Activated T-cell treated with anti-CD3 and anti-CD28 coated beads for 1 hour (primary cell): ENCODE results near the gene GRK5.
"Not testable (repeated sequence)": the region's sequence is repeated elsewhere in the genome, so short reads cannot be mapped to it uniquely, and the experiment has no call there.

ENCODE experiments used
- DNase-seq: peaks from one replicate; pipeline ENCODE4 v3.0.0-alpha.2; 2020; ENCODE audit warnings: low read depth

Gene GRK5

GRCh38 chr10:119460369-119461195, 253.2 kb downstream of the GRK5 start:
- no peak for DNase-seq

DNA sequence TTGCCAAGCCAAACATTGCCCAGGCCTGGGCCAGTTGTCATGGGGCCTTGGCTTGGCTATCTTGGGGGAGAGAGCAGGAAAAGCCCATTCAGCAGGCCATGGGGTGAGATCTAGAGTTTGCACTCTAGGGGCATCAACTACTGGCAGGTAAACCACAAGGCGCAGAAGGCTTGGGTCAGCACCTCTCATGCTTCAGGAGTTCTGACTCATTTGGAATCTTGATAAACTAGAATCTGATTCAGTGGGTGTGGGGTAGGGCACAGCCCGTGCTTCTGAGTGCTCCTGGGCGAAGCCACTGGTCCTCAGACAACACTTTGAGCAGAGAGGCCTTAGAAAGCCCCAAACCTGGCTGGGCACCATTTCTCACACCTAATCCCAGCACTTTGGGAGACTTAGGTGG, 254.0 kb downstream of the GRK5 start:
- DNase-seq = no peak

DNA sequence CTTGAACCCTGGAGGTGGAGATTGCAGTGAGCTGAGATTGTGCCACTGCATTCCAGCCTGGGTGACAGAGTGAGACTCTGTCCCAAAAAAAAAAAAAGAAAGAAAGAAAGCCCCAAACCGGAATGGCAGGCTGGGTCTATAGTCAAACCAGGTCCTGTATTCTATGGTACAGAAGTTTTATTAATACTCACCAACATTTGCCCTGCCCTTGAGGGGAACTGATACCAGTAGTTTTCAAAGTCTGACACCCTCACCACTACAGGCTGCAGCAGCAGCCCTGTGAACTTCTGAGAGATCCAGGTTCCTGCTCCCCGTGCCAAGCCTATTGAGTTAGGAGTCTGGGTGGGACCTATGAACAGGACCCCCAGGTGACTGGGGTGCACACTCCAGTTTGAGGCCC, 254.6 kb downstream of the GRK5 start:
- DNase-seq = no peak

DNA sequence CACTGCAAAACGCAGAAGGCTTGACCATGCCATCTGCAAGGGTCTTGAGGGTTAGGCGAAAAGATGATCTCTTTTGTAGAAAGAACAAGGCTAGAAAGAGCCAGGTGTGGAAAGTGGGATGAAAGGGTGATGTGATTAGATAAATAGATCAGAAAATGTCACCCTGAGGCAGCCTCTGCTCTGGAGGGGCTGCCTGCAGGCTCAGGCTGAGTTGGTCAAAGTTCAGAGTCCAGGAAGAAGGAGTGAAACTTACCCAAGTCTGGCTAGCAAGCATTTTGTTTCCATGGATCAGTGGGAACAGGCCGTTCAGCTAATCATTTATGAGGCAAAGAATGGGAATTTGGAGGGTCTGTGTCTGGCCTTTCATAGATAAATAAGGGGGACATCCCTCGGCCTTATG, 255.4 kb downstream of the GRK5 start:
- no peak for DNase-seq

DNA sequence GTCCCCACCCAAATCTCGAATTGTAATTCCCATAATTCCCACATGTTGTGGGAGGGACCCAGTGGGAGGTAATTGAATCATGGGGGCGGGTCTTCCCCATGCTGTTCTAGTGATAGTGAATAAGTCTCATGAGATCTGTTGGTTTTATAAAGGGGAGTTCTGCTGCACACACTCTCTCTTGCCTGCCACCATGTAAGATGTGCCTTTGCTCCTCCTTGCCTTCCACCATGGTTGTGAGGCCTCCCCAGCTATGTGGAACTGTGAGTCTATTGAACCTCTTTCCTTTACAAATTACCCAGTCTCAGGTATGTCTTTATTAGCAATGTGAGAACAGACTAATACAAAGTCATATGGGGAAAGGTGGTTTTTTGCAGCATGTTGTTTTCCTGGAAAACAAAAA, 255.8 kb downstream of the GRK5 start:
- DNase-seq = not testable (repeated sequence)

- DNase-seq = no peak
These were observed 257.7 kb downstream of the GRK5 start for GRCh38 chr10:119465085-119465484.

DNA sequence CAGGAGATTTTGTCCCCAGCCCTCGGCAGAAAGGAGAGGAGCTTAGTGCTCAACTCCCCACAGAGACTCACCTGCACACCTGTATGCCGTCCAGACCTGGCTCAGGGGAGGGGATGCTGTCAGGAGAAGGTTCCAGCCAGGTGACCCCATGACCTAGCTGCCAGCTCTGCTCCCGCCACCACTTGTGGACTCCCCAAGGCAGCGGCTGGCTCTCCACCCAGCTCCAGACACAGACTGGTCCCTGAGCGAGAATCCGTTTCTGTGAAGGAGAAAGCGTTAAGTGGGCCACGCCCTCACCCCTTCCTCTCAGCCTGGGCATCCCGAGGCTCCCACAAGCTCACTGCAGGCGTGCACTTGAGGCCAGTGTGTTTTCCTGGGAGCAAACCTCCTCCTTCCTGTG, 258.7 kb downstream of the GRK5 start:
- no peak for DNase-seq

DNA sequence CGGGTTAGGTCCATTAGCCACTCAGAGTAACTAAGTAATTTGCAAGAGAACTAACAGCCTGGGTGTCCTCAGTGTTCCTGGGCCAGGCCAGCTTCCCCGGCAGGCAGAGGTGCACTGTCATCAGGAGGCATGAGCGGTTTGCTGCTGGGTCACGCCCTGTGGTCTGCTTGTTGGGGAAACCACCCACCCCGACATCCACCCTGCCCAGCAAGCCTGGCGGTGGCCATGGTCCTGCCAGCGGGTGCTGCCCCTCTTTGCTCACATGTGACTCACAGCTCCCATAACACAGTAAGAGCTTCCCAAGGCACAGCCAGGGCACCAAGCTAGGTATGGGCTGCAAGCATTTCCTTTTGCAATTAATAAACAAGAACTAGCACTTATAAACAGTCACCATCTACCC, 259.3 kb downstream of the GRK5 start:
- no peak for DNase-seq

- DNase-seq = no peak
These were observed 261.4 kb downstream of the GRK5 start for GRCh38 chr10:119468542-119469324.

GRCh38 chr10:119469325-119469707, 261.9 kb downstream of the GRK5 start:
- no peak for DNase-seq

GRCh38 chr10:119469846-119470245, 262.5 kb downstream of the GRK5 start:
- no peak for DNase-seq

- DNase-seq = no peak
These were observed 263.7 kb downstream of the GRK5 start for GRCh38 chr10:119470920-119471702.

DNA sequence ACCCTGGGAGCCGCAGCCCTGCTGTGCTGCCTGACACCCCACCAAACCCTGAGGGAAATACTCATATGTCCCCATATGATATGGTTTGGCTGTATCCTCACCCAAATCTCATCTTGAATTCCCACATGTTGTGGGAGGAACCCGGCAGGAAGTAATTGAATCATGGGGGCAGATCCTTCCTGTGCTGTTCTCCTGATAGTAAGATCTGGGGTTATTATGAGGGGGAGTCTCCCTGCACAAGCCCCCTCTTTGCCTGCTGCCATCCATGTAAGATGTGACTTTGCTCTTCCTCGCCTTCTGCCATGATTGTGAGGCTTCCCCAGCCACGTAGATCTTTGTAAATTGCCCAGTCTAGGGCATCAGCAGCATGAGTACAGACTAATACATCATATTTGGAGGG, 266.4 kb downstream of the GRK5 start:
- DNase-seq = no peak

- no peak for DNase-seq
These were observed 267.2 kb downstream of the GRK5 start for GRCh38 chr10:119474606-119475005.

GRCh38 chr10:119477444-119477843, 270.1 kb downstream of the GRK5 start:
- no peak for DNase-seq

- DNase-seq = no peak
These were observed 270.9 kb downstream of the GRK5 start for GRCh38 chr10:119478111-119478802.

DNA sequence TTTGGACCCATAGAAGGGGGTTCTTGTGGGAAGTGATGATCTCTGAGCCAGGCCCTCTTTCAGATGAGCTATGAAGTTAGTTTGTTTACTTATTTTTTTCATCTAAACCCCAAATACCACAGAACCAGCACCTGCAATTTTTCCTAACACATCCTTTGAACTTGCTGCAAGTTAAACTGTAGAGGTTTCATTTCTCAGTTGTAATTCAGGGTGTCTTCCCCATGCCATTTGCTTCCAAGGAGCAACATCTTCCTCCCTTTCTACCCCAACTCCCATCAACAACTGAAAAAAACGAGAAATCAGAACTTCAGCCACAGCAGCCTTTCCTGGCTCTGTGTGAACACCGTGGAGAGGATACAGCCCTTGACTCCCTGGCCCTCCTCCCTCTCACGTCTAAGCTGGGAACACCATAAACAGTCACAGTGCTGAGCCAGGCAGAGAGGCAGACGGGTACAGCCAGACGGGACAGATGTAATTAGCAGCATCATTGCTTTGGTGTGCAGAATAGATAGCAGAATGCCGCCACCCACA, 271.5 kb downstream of the GRK5 start:
- DNase-seq = no peak

DNA sequence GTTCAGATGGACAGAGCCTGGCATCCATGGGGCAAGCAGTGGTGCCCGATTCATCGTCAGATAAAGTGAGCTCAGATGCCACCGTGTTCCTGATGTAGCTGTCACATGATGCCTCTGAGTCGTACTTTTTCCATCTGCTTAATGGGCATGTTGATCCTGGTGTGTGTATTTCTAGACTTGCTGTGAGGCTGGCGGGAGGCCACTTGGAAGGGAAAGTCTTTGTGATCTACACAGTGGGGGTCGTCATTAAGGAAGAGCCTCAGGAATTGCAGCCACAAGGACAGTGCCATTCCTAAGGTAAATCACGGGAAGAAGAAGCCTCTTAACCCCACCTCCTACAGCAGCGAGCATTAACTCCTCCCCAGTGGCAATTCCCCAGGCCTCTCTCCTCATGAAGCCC, 272.2 kb downstream of the GRK5 start:
- DNase-seq = no peak

GRCh38 chr10:119480667-119481066, 273.3 kb downstream of the GRK5 start:
- DNase-seq = no peak

DNA sequence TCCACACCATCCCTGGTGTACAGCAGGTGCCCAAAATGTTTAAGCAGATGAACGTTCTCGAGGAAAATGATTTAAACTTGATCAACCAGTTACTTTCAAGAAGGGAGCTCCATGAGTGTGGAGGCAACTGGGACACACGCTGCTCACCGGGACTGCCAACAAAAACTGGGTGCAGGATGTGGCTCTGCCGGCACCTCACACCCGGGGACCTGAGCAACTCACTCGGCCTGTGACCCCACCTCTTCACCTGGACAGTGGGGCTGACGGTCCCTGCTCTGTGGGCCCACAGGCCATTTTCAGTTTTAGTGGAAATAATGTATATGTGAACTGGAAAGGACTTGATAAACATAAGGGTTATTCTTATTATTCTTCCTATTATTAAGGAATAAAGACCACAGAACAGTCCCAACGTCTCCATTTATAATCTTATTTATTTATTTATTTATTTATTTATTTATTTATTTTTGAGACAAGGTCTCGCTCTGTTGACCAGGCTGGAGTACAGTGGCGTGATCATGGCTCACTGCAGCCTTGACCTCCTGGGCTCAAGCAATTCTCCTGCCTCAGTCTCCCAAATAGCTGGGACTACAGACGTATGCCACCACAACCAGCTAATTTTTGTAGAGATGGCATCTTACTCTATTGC, 274.5 kb downstream of the GRK5 start:
- DNase-seq = no peak

GRCh38 chr10:119483001-119483400, 275.6 kb downstream of the GRK5 start:
- no peak for DNase-seq
